Measurements from ENCODE around the gene EVI5. TPM values are rescaled to one million over a fixed set of nuclear protein-coding genes. Genes with fewer than 3 reads are reported as not detected.
A peak's percentile ranks its signal among the peaks of the same experiment; 100 is the strongest.
"Not testable (repeated sequence)": the region's sequence is repeated elsewhere in the genome, so short reads cannot be mapped to it uniquely, and the experiment has no call there.

The EVI5 gene
- total and polyA plus RNA-seq, 2 experiments from 2014 or later = 24.9 to 29.0 TPM

- Histone ChIP-seq H3K36me3 (replicated peaks; ENCODE audit: insufficient read depth, low read depth) (no peaks in the 10 kb centered on the region), H3K4me3 (peak overlapping the region; percentile 72), H2AFZ (peak overlapping the region; percentile 45), H3K4me2 (peak overlapping the region; percentile 96), H3K79me2 (peaks cover 51% of the 10 kb centered on the region), H3K9me3 (ENCODE audit: low read depth) (no peaks in the 10 kb centered on the region), H3K9me2 (replicated peaks; ENCODE audit: insufficient read depth) (no peaks in the 10 kb centered on the region), H3K27ac (peak overlapping the region; percentile 98), H4K20me1 (ENCODE audit: insufficient read depth, poor library complexity, severe bottlenecking) (peaks cover 23% of the 10 kb centered on the region), H3K4me1 (ENCODE audit: insufficient read depth) (peaks cover 5% of the 10 kb centered on the region), H3K27me3 (no peaks in the 10 kb centered on the region)
- TF ChIP-seq CTCF (IDR thresholded peaks at IDR 0.05; ENCODE audit: poor library complexity) (no peak), EZH2phosphoT487 (IDR thresholded peaks at IDR 0.05; ENCODE audit: low read depth, severe bottlenecking, unreplicated experiment) (no peak), EZH2 (IDR thresholded peaks at IDR 0.05; ENCODE audit: borderline replicate concordance) (no peak)
- DNase-seq (ENCODE audit: low spot score) = peak; percentile 42
- WGBS (ENCODE audit: low lambda C conversion rate, missing lambda C conversion rate) = 3% methylated on average over 24 of the region's 25 CpGs
Observed at GRCh38 chr1:92784021-92784638, 778 bp downstream of the EVI5 start.

- not testable (repeated sequence) for H3K36me3 ChIP-seq (replicated peaks; ENCODE audit: insufficient read depth, low read depth); H3K27me3 ChIP-seq; H3K9me3 ChIP-seq (ENCODE audit: low read depth); H3K9me2 ChIP-seq (replicated peaks; ENCODE audit: insufficient read depth); H3K4me1 ChIP-seq (ENCODE audit: insufficient read depth)
- Histone ChIP-seq H2AFZ (peak overlapping the region; percentile 45), H3K4me3 (peak overlapping the region; percentile 72), H3K79me2 (peaks cover 57% of the 10 kb centered on the region), H3K4me2 (peak overlapping the region; percentile 96), H3K27ac (peak overlapping the region; percentile 98), H4K20me1 (ENCODE audit: insufficient read depth, poor library complexity, severe bottlenecking) (peaks cover 28% of the 10 kb centered on the region)
- DNase-seq (ENCODE audit: low spot score) = peak; percentile 50
- WGBS (ENCODE audit: low lambda C conversion rate, missing lambda C conversion rate) = 61% methylated on average over 12 of the region's 14 CpGs
Observed at GRCh38 chr1:92783550-92783949, 1.4 kb downstream of the EVI5 start.

- TF ChIP-seq CTCF (IDR thresholded peaks at IDR 0.05; ENCODE audit: poor library complexity) (no peak), EZH2 (IDR thresholded peaks at IDR 0.05; ENCODE audit: borderline replicate concordance) (no peak), EZH2phosphoT487 (IDR thresholded peaks at IDR 0.05; ENCODE audit: low read depth, severe bottlenecking, unreplicated experiment) (no peak)
- Histone ChIP-seq H3K9me2 (replicated peaks; ENCODE audit: insufficient read depth) (no peaks in the 10 kb centered on the region), H3K4me2 (no peak overlapping the region), H3K27me3 (no peaks in the 10 kb centered on the region), H4K20me1 (ENCODE audit: insufficient read depth, poor library complexity, severe bottlenecking) (peaks cover 56% of the 10 kb centered on the region), H3K4me1 (ENCODE audit: insufficient read depth) (peaks cover 5% of the 10 kb centered on the region), H3K9me3 (ENCODE audit: low read depth) (no peaks in the 10 kb centered on the region), H3K79me2 (peaks cover 95% of the 10 kb centered on the region), H3K4me3 (no peak overlapping the region), H3K27ac (no peak overlapping the region), H2AFZ (no peak overlapping the region), H3K36me3 (replicated peaks; ENCODE audit: insufficient read depth, low read depth) (no peaks in the 10 kb centered on the region)
- no peak for DNase-seq (ENCODE audit: low spot score)
- 100% methylated on average over 1 of the region's 1 CpG for WGBS (ENCODE audit: low lambda C conversion rate, missing lambda C conversion rate)
Observed at GRCh38 chr1:92778376-92778775, 6.5 kb downstream of the EVI5 start.

- H3K36me3 ChIP-seq (replicated peaks; ENCODE audit: insufficient read depth, low read depth) = no peaks in the 10 kb centered on the region
- no peak overlapping the region for H2AFZ ChIP-seq
- peaks cover 45% of the 10 kb centered on the region for H4K20me1 ChIP-seq (ENCODE audit: insufficient read depth, poor library complexity, severe bottlenecking)
- no peak for TF ChIP-seq EZH2 (IDR thresholded peaks at IDR 0.05; ENCODE audit: borderline replicate concordance)
- TF ChIP-seq CTCF (IDR thresholded peaks at IDR 0.05; ENCODE audit: poor library complexity) = no peak
- TF ChIP-seq EZH2phosphoT487 (IDR thresholded peaks at IDR 0.05; ENCODE audit: low read depth, severe bottlenecking, unreplicated experiment) = no peak
- no peak overlapping the region for H3K4me3 ChIP-seq
- WGBS (ENCODE audit: low lambda C conversion rate, missing lambda C conversion rate) = 90% methylated on average over 1 of the region's 1 CpG
- no peak overlapping the region for H3K4me2 ChIP-seq
- no peak for DNase-seq (ENCODE audit: low spot score)
- no peaks in the 10 kb centered on the region for H3K9me2 ChIP-seq (replicated peaks; ENCODE audit: insufficient read depth)
- H3K79me2 ChIP-seq = peaks cover 92% of the 10 kb centered on the region
- no peaks in the 10 kb centered on the region for H3K27me3 ChIP-seq
- H3K9me3 ChIP-seq (ENCODE audit: low read depth) = no peaks in the 10 kb centered on the region
- no peaks in the 10 kb centered on the region for H3K4me1 ChIP-seq (ENCODE audit: insufficient read depth)
- H3K27ac ChIP-seq = no peak overlapping the region
Observed at GRCh38 chr1:92774407-92774806, 10.5 kb downstream of the EVI5 start.

- H3K9me3 ChIP-seq (ENCODE audit: low read depth) = not testable (repeated sequence)
Observed at GRCh38 chr1:92773749-92774148, 11.2 kb downstream of the EVI5 start.

More at GRCh38 chr1:92773749-92774148, 11.2 kb downstream of the EVI5 start:
- H3K4me3 ChIP-seq; H3K4me2 ChIP-seq; H2AFZ ChIP-seq; H3K36me3 ChIP-seq (replicated peaks; ENCODE audit: insufficient read depth, low read depth); H3K9me2 ChIP-seq (replicated peaks; ENCODE audit: insufficient read depth); H3K4me1 ChIP-seq (ENCODE audit: insufficient read depth); H3K27me3 ChIP-seq; H3K27ac ChIP-seq; DNase-seq (ENCODE audit: low spot score): not testable (repeated sequence)
- H4K20me1 ChIP-seq (ENCODE audit: insufficient read depth, poor library complexity, severe bottlenecking) = peaks cover 38% of the 10 kb centered on the region
- H3K79me2 ChIP-seq = peaks cover 92% of the 10 kb centered on the region
- WGBS (ENCODE audit: low lambda C conversion rate, missing lambda C conversion rate) = 95% methylated on average over 2 of the region's 2 CpGs

All from hepatocyte (in vitro differentiated cells).